Stimulated activated CD8-positive, alpha-beta memory T cell treated with anti-CD3 and anti-CD28 coated beads, Interleukin-7, amount 100 ng/mL, for 4 hours (primary cell): ENCODE measurements around the gene ADAP1.
"Not testable (repeated sequence)": the region's sequence is repeated elsewhere in the genome, so short reads cannot be mapped to it uniquely, and the experiment has no call there.

Experiments
- DNase-seq, 2 donors: peaks; one replicate each; pipeline ENCODE4 v3.0.0-alpha.2; 2020; ENCODE audit warnings: low read depth in 2 of 2

Gene ADAP1

DNA sequence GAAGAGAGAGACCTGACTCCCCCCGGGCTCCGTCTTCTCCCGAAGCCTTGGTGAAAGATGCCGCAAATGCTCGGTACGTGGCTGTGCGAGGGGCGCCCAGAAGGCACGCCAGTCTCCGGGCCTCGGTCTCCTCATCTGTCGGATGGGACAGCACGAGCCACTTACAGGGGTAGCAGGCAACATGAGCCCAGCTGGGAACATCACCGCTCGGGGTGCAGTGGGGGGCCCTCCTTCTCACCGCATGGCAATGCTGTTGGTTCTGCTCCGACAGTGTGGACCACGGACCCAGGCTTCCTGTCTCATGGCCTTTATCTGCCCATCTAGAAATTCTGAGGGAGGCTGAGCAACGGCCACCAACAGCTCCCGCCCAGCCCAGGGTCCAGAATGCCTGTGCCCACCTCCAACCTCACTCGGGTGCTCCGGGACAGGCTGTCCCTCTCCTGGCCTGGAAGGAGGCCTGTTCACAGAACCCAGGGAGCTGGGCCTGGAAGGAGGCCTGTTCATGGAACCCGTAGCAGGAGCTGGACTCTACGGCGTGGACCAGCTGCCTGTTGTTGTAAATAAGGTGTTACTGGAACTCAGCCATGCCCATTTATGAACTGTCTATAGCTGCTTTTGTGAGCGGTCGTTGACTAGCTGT lies 15.8 kb downstream of the ADAP1 start:
- no peak for DNase-seq

DNA sequence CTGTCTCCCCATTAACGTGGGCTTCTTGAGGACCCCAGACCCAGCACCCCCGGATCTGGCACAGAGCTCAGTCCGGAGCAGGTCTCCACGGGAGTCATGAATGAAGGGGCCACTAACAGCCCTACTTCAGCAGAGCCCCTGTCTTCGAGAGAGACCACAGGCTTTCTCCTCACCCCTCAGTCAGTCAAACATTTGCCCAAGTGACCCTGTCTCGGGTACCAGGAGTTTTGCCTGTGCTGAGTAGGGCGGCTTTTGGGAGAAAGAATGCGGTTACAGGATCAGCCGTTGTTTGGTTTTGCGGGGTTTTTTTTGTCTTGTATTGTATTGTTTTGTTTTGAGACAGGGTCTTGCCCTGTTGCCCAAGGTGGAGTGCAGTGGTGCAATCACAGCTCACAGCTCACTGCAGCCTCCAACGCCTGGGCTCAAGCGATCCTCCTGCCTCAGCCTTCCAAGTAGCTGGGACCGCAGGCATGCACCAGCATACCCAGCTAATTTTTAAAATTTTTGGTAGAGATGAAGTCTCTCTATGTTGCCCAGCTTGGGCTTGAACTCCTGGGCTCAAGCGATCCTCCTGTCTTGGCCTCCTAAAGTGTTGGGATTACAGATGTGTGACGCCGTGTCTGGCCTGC lies 16.5 kb downstream of the ADAP1 start:
- DNase-seq, result no peak

DNA sequence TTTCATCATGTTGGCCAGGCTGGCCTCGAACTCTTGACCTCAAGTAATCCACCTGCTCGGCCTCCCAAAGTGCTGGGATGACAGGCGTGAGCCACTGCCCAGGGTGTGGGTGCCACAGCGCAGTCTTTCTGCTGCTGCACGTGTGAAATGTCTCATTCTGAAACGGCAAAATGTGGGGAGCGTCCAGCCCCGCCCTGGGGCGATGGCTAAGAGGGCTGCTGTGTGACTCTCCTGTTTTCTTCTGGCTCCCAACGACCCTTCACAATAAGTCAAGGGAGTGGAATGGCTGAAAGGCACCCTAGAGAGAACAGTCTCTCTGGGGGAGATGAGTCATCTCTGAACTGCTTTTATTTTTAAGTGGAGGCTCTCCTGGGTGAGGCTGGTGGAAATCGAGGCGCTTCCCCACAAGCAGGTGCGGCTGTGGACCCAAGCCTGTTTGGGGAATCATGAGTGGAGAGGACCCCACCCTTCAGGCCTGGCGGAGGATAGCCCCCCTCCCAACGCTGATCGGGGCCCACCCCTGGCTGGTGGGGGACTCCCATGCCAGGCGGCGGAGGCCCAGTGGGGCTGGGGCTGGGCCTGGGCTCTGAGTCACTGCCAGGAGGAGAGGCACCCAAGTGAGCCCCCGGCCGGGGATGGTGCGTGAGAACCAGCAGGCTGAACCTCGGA lies 18.0 kb downstream of the ADAP1 start:
- DNase-seq, result no peak

DNA sequence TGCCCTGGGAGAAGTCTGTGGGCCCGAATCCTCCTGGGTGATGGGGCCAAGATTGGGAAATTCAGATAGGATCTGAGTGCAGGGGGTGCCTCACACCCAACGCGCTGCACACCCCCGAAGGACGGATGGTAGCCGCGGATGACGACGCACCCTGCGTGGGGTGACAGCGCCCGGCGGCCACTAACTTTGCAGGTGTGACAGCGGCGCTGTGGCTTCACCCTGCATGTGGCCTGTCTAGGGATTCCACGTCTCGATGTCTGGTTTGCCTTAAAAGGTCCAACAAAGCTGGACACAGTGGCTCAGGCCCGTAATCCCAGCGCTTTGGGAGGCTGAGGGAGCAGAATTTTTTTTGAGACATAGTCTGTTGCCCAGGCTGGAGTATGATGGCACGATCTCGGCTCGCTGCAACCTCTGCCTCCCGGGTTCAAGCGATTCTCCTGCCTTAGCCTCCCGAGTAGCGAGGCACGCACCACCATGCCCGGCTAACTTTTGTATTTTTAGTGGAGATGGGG lies 18.6 kb downstream of the ADAP1 start:
- no peak for DNase-seq

DNA sequence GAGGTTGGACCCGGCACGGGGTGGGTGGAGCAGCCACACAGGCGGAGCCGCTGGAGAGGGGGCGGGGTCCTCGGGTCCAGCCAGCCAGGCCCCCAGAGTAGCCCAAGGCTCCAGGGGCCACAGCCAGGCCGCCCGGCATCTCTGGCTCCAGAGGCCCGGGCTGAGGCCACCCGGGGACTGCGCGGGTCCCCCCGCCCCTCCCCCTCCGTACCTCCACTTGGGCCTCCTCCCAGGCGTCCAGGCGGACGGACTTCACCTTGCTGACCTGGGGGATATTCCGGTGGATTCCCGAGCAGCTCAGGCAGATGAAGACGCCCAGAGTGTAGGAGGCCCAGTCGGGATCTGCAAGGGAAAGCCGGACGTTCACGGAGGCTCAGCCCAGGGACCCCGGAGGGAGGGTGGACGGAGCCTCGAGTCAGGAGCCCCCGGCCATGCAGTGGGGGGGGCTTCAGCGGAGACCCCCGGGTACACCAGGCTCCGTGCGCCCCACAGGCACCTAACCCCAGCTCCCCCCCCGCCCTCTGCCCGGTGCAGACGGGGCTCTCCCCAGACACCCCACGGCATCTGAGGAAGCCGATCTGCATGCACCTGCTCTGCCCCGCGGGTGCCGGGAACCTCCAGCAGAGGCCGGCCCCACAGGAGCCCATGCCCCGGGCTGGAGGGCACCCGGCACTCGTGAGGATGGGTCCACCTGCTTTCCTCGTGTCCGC lies 19.2 kb downstream of the ADAP1 start:
- DNase-seq, result no peak

DNA sequence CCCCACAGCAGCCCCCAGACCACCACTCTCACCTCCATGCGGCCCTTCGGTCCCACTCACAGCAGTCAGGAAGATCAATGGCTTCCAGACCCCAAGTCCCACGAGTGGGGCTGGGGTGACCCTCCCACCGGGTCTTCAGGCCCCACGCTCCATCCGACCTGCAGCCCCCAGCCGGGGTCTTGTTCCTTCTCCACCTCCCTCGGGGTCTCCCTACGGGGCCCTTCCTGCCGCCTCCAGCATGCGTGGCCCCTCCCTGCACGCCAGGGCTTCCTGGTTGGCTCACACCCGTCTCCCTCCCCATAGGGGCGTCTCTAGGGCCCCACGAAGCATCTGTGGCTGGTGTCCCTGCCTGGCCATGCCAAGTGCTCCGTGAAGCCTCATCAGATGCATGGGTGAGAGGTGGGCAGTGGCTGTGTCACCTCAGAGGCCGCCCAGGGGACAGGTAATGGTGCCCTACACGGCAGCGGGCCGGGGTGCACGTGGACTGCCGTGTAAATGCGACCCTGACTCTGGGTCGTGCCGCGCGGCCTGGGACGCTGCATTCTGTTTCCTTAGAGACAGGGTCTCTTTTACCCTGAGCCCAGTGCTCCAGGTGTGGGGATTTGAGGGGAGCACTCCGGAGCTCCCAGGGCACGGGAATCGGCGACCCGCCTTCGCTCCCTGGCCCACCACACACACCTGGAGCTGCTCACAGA lies 19.9 kb downstream of the ADAP1 start:
- DNase-seq, result no peak

DNA sequence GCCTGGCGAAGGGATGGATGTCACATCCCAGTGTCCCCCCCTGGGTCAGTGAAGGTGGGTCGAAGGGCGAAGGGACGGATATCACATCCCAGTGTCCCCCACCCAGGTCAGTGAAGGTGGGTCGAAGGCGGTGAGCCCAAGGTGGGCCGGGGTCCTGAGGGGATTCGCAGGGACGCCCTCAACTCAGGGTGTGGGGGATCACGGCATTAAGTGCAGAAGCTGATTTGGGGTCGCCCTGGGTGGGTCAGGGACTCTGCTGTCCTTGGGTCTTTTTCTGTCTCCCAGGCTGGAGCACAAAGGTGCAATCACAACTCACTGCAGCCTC lies 21.9 kb downstream of the ADAP1 start:
- no peak for DNase-seq

DNA sequence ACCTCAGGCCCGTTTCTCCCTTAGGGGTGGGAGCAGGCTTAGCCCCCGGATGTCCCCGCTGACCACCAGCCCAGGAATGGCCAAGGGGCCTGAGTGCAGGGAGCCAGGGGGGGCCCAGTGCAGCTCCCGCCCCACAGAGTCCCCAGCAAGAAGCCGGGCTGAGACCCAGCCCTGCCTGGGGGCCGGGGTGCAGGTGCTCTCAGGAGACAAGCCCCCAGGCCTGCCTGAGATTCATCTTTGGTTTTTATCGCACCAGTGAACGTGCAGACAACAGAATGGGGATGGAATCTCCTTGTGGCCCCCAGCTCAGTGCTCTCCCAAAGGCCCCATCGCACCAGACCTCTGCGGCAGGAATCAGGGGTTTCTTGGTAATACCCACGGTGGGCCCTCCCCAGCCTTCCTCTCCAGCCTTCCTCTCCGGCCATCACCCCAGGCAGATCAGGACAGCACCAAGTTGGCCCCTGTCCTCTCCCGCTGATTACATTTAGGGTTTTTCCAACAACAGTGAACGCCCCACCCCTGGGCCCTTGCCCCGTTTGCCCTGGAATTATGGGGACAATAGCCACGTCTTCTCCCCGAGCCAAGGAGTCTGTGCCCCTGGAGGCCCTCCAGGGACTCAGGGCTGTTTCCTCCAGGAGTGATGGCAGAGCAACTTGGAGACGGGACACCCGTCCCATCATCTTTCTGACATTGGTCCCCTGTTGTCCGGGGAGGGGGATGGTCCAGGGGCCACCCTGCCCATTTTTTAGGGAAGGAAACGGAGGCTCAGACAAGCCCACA lies 22.4 kb downstream of the ADAP1 start:
- no peak for DNase-seq

DNA sequence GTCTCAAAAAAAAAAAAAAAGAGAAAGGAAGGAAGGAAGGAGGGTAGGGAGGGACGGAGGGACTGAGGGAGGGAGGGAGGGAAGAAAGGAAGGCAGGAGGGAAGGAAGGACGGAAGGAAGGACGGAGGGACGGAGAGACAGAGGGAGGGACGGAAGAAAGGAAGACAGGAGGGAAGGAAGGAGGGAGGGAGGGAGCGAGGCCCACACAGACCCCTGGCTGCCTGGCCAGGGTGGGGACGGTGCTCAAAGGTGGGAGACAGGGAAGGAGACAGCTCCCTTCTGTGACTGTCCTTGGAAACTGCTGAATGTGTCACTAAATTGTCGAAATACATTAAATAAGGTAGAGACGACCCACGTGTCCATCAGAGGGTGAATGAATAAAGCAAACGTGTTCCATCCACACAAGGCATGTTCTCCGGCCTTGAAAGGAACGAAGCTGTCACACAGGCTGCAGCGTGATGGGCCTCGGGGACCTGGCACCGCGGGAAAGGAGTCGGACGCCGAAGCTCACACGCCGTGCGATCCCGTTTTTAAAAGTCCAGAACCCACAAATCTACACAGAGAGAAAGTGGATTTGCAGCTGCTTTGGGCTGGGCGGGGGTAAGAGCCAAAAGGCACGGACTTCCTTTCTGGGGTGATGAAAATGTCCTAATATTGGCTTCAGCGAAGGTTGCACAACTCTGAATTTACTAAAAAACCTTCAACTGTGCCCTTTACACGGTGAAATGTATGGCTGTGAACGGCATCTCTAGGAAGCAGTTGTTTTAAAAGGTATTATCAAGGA lies 23.3 kb downstream of the ADAP1 start:
- DNase-seq, result no peak

DNA sequence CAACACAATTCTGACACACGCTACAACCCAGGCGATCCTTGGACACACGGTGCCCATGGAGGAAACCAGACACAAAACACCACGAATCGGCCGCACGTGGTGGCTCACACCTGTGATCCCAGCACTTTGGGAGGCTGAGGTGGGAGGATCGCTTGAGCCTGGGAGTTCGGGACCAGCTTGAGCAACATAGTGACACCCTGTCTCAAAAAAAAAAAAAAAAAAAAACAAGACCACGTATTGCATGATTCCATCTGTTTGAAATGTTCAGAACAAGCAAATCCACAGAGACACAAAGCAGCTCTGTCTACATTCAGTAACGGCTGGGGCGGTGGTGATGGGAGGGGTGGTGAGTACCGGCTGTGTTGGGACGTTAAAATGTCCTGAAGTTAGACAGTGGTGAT lies 25.2 kb downstream of the ADAP1 start:
- DNase-seq, result no peak

DNA sequence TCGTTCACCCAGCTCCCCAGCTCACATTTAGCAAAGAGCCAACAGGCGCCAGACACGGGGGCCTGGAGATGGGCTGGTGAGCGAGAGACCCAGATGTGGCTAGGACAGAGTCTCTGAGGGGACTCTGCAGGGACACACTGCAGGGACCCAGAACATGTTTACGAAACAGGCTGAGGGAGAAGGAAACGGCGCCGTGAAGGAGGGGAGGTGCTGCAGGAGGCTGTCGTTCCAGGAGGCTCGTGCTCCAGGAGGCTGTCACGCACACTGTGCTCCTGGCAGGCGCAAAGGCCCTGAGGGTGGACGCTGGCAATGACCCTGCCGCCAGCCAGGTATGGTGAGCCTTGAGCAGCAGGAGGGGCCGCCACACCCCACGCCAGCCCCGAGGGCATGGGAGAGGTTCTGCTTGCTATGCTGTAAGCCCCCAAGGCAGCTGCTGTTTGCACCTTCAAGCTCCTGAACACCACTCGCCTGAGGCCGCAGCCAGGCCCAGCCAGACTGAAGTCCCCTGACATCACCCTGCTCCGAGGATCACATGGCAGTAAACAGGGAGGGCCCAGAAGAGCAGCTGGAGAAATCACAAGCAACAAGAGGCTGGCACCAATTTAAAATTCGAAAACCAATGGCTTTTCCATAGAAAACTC lies 27.3 kb downstream of the ADAP1 start:
- no peak for DNase-seq

DNA sequence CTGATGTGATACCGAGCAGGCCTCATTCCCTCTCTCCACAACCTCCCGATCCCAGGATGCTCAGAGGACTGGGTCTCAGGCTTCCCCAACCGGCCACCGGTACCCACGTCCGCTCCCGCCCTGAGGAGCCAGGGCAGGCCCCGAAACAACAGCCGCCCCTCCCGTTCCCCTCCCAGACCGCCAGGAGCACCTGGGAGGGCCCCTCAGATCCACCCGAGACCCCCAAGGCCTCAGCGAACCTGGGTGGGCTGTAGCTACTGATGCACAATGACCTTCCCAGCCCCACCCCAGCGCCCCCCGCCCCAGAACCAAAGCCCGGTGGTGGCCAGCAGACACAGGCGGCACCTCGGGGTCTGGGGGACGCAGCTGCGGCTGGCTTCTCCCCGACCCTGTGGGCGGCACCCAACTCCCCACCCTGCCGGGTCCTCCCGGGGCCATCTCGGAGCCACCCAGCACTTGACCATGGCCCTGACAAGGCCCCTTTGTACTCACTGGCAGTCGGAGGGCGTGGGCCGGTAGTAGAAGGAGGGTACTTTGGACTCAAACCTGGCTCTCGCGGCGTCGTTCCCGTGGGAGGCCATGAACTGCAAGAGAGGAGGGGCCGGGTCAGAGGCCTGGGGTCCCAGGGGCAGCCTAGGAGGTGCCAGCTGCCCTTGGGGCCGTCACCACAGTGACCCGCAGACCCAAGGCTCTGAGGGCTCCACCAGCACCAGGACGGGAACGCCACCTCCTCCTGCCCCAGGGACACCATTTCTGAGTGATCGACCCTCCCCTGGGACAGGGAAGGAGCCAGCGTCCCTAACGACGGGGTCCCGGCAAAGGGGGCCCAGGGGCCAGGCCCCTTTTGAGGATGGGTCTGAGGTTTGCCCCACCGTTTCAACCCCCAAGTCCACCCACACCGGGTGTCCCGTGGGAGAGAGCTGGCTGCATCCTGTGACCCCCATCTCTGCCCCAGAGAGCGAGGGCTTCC lies 28.1 kb downstream of the ADAP1 start:
- no peak for DNase-seq

DNA sequence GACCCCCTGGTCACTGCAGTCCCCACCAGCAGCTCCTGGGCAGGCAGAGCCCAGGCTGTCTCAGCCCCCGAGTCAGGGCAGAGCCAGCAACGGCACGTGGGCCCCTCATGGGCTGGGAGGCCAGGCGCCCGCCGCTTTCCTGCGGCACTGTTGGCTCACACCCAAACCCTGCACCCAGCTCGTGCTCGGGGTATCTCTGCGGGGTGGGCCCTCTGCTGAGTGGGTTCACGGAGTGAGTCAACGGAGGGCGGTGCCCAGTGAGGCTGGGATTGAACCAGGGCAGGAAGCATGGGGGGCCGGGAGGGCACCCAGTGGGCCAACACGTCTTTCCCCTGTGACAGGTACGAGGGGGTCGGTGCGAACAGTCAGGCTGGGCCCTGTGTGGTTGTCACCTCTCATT lies 28.9 kb downstream of the ADAP1 start:
- peak; percentile 65 to 89 for DNase-seq

DNA sequence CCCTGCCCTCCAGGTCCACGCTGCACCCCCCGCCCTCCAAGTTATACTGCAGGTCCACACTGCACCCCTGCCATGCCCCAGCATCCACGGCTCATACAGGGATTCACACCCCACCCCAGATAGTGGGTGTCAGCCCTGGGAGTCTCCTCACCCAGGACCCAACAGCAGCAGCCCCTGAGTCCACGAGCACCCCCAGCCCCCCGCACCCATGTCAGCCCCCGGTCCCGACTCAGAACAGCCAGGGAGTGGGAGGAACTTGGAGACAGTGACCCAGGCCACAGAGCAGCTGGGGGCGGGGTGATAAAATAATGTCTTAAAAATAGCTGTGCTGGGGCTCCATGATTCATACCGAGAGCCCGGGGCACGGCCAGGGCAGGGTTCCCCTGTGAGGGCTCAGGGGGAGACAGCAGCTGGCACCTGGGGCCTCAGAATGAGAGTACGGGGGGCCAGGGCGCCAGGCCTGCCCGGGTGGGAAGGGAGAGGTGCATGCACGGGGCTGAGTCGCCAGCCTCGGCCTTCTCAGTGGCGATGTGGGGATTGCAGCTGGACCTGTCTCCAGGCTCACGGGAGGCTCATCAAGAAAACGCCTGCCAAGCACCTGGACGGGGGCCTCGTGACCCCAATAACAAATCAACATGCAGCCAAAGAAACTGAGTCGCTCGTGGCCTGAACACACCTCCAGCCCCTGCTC lies 29.8 kb downstream of the ADAP1 start:
- DNase-seq, result peak; percentile 48 to 73

DNA sequence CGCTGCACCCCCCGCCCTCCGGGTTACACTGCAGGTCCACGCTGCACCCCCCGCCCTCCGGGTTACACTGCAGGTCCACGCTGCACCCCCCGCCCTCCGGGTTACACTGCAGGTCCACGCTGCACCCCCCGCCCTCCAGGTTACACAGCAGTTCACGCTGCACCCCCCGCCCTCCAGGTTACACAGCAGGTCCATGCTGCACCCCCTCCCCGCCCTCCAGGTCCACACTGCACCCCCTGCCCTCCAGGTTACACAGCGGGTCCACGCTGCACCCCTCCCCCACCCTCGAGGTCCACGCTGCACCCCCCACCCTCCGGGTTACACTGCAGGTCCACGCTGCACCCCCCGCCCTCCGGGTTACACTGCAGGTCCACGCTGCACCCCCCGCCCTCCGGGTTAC lies 30.4 kb downstream of the ADAP1 start:
- DNase-seq, result not testable (repeated sequence)

DNA sequence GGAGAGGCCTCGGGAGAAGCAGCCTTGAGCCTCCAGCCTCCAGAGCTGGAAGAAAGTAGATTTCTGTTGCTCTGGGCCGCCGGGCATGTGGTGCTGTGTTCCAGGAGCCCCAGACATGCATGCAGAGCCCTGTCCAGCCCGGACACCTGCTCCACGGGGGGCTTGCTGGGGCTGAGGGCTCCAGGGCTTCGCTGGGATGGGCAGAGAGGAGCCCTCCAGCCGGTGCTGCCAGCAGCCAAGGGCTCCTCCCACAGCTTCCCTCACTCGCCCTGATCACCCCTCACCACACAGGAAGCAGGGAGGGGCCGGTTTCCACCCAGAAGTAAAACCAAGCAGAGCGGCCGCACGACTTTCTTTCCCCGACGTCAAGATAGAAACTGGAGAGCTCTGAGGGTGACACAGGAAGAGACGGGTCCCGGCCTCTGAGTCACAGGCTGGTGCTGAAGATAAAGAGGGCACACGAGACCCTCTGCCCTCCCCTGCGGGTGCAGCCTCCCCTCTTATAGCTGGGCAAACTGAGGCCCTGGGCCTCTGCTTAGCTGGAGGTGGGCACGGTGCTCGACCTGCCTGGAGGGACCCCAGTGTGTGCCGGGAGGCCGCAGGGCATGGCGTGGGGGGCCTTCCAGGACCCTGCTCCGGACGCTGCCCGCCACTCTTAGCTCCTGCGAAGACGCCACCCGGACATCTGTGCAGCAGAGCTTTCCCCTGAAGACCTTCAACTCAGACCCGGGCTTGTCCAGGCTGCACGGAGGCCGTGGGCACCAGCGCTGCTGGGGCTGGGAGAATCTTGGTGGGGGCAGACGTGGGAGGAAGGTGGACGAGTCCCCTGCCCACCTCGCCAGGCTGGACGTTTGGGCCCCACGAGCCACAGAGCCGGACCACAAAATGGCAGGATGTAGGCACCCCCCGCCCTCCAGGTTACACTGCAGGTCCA lies 31.1 kb downstream of the ADAP1 start:
- DNase-seq, result peak; percentile 93 to 94
